Activated CD4-positive, alpha-beta T cell treated with anti-CD3 and anti-CD28 coated beads, Interleukin-2, amount 10 ng/mL, durations not matched to agents 7 days and 5 days (primary cell): ENCODE data around the gene TTLL10. TPM values are rescaled to one million over a fixed set of nuclear protein-coding genes. Genes with fewer than 3 reads are reported as not detected.

Experiments used
- CTCF ChIA-PET: fragments of 350-600 bp; sonication (Branson Sonifier 250); formaldehyde crosslinking; loops from one replicate; lab custom pipeline; 2021; ENCODE audit warnings: antibody characterized with exemption; lab: Charles Lee
- POLR2A ChIA-PET: fragments of 350-600 bp; sonication (Branson Sonifier 250); formaldehyde crosslinking; loops from one replicate; lab custom pipeline; 2021; ENCODE audit warnings: antibody characterized with exemption; lab: Charles Lee
- DNase-seq: peaks from one replicate; pipeline ENCODE4 v3.0.0-alpha.2; 2020
- H3K27ac Mint-ChIP-seq: one replicate; pipeline ENCODE4 v1.8.0; 2021; ENCODE audit warnings: mild to moderate bottlenecking, moderate library complexity, mixed read lengths
- H3K27me3 Mint-ChIP-seq: one replicate; pipeline ENCODE4 v1.8.0; 2021; ENCODE audit warnings: mixed read lengths
- H3K36me3 Mint-ChIP-seq: one replicate; pipeline ENCODE4 v1.8.0; 2021; ENCODE audit warnings: low read depth, mixed read lengths
- H3K4me1 Mint-ChIP-seq: one replicate; pipeline ENCODE4 v1.8.0; 2021; ENCODE audit warnings: mixed read lengths
- H3K4me3 Mint-ChIP-seq: one replicate; pipeline ENCODE4 v1.8.0; 2021; ENCODE audit warnings: mild to moderate bottlenecking, moderate library complexity, mixed read lengths
- H3K9me3 Mint-ChIP-seq: one replicate; pipeline ENCODE4 v1.8.0; 2021; ENCODE audit warnings: mixed read lengths
- total RNA-seq, 2 experiments: library from RNA; stranded (reverse); gene quantifications; one replicate each; pipeline ENCODE4 v1.2.3, GENCODE V29; 2021

TTLL10 gene
- total RNA-seq, 2 experiments from 2014 or later = 0.15 to 0.27 TPM

DNA sequence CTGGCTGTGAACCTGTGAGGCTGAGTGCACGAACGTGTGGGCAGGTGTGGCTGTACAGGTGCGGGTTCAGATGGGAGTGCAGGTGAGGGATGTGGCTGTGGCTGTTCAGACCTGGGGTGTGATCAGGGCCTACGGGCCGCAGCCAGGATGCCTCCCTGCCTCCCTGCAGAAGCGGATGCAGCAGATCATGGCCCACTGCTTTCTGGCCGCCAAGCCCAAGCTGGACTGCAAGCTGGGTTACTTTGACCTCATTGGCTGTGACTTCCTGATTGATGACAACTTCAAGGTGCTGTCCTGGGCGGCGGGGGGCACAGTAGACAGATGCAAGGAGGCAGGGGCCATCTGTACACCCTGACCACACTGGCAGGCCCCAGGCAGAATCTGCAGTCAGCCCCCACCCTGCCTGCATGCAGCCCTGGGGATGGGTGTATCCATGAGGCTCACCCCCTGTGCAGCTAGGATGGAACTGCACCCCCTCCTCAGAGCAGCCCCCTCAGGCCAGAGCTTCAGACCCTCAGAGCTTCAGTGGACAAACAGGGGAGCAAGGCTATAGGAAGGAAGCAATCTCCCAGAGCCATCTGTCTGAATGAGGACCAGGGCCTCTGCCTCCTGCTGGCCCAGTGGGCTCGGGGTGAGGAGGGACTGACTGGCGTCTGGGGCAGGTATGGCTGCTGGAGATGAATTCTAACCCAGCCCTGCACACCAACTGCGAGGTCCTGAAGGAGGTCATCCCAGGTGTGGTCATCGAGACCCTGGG lies 22.9 kb downstream of the TTLL10 start:
- H3K4me1 Mint-ChIP-seq = peaks cover 9% of the 10 kb centered on the region
- ChIA-PET POLR2A (no interaction called here), CTCF (interaction anchor here (1.2 to 1.3 kb wide), 2 partner anchors 9 to 93 kb away, joined by 4 to 6 read pairs; no protein-coding TSS in a partner anchor)
- H3K4me3 Mint-ChIP-seq = no peak overlapping the region
- peaks cover 10% of the 10 kb centered on the region for H3K9me3 Mint-ChIP-seq
- DNase-seq = no peak
- no peaks in the 10 kb centered on the region for H3K36me3 Mint-ChIP-seq
- H3K27ac Mint-ChIP-seq = no peak overlapping the region
- H3K27me3 Mint-ChIP-seq = peaks cover 5% of the 10 kb centered on the region

DNA sequence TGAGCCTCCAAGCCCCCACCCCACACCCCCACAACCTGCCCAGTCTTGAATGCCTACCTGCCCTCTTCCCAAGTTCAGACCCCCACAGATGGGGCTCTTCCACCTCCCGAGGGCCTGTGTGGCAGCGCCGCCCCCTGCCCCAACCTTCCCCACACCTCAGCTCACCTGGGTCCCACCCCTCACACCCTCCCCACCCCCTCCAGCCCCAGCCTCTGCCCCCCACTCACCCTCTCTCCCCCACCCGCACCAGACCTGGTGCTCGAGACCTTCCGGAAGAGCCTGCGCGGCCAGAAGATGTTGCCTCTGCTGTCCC lies 23.5 kb downstream of the TTLL10 start:
- H3K4me1 Mint-ChIP-seq = peaks cover 9% of the 10 kb centered on the region
- DNase-seq = no peak
- H3K36me3 Mint-ChIP-seq = no peaks in the 10 kb centered on the region
- H3K4me3 Mint-ChIP-seq = no peak overlapping the region
- no peak overlapping the region for H3K27ac Mint-ChIP-seq
- CTCF ChIA-PET = interaction anchor here (1.2 kb wide), 1 partner anchor 8 kb away, joined by 6 read pairs; no protein-coding TSS in a partner anchor
- H3K9me3 Mint-ChIP-seq = peaks cover 6% of the 10 kb centered on the region
- POLR2A ChIA-PET = no interaction called here
- H3K27me3 Mint-ChIP-seq = peaks cover under 1% of the 10 kb centered on the region

DNA sequence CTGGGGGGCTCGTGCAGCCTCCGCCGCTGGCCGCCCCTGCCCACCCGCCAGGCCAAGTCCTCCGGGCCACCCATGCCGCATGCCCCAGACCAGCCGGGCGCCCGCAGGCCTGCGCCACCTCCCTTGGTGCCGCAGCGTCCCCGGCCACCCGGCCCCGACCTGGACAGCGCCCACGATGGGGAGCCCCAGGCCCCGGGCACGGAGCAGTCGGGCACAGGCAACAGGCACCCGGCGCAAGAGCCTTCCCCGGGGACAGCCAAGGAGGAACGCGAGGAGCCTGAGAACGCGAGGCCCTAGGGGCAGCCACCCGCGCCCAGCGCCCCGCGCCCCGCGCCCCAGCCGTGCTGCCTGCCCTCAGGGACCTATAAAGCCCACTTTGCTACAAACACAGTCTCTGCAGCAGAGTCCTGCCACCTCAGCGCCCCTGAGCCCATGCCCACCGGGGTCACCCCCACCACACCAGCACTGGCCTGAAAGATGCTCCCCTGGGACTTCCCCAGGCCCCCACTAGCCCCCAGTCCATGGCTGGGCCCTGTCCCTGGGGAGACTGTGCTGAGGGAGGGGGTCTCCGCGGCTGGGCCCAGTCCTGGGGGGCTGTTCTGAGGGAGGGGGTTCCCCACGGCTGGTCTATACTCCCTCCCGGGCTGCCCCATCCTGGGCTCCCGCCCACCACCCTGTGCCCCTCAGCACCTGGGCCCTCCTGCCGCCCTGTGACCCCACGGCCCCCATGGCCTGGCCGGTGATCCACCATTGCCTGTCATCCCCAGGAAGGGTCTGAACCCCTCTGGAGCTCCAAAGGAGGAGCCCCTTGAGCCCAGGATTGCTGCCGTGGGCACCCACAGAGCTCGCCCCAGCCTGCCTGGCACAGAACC lies 24.1 kb downstream of the TTLL10 start:
- no peak for DNase-seq
- H3K27ac Mint-ChIP-seq = no peak overlapping the region
- H3K4me3 Mint-ChIP-seq = no peak overlapping the region
- H3K9me3 Mint-ChIP-seq = peaks cover 6% of the 10 kb centered on the region
- H3K27me3 Mint-ChIP-seq = no peaks in the 10 kb centered on the region
- CTCF ChIA-PET = no interaction called here
- peaks cover 9% of the 10 kb centered on the region for H3K4me1 Mint-ChIP-seq
- no peaks in the 10 kb centered on the region for H3K36me3 Mint-ChIP-seq
- POLR2A ChIA-PET = no interaction called here

DNA sequence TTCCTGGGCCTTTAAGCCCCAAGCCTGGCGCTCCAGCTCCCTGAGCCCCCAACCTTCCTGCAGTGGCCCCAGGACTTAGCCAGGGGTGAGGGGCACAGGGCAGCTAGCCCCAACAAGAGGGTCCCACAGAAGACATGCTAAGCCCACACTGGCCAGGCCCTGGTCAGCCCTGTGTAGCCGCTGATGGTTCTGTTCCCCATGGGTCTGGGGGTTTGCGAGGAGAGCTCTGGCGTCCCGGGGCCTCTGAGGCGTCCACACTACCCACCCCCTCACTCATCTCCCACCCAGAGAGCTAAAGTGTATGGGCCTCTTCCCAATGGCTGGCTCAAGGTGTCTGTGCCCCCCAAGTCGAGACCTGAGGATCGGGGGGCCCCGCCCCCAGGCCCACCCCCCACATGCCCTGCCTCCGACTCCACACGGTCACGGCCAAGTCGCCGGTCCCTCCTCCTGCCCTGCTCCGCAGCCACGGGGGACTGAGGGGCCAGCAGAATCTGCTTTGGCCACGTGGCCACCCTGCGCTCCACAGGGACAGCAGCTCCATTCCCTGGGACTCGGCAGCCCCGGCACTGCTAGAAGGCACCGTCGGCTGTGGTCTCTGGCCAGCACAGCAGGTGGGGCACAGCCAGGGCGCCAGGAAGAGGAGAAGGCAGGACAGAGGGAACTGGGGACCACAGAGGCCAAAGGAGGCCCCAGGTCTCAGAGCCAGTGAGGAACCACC lies 24.9 kb downstream of the TTLL10 start:
- CTCF ChIA-PET = interaction anchor here (1.7 kb wide), 1 partner anchor 12 kb away, joined by 4 read pairs; no protein-coding TSS in a partner anchor
- no peaks in the 10 kb centered on the region for H3K36me3 Mint-ChIP-seq
- no peak overlapping the region for H3K4me3 Mint-ChIP-seq
- POLR2A ChIA-PET = no interaction called here
- no peak for DNase-seq
- peaks cover 6% of the 10 kb centered on the region for H3K9me3 Mint-ChIP-seq
- no peaks in the 10 kb centered on the region for H3K27me3 Mint-ChIP-seq
- H3K27ac Mint-ChIP-seq = no peak overlapping the region
- H3K4me1 Mint-ChIP-seq = peaks cover 9% of the 10 kb centered on the region

DNA sequence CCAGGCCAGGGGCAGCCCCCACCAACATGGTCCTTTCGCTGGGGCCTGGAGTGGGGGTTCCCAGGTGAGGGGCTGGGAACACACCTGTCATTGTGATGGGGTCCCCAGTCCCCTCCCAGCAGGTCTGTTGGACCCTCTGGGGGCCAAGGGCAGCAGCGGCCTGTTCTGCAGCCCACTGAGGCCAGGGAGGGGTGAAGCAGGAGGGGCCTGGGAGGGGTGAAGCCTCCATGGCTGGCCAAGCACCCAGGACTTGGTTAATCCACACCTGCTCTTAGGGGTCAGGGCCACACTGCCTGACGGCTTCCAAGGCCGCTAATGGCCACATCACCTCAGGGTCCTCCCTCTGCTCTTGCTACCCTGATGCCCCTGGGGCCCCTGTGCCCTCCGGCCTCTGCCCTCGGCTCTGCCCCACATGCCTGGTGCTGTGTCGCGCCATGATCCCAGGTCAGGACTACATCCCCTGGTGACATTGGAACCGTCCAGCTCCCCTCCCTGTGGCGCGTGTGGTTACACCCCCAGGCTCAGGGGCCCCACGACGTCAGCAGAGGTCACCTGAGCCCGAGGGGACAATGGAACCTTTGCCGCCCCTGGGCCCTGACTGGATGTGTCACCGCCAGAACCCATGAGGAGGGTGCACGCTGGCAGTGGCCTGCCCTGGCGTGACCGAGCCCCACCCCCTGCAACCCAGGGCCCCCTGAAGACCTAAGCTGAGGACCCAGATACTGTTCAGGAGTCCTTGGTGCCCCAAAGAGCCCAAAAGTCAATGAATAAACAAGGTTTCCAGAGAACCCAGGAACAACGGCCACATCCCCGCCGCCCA lies 25.7 kb downstream of the TTLL10 start:
- H3K27ac Mint-ChIP-seq = peak overlapping the region; percentile 74
- CTCF ChIA-PET = interaction anchor here (1.5 to 1.7 kb wide), 2 partner anchors 9 to 13 kb away, joined by 4 read pairs; no protein-coding TSS in a partner anchor
- H3K4me3 Mint-ChIP-seq = peak overlapping the region; percentile 44
- H3K9me3 Mint-ChIP-seq = peaks cover 6% of the 10 kb centered on the region
- DNase-seq = no peak
- POLR2A ChIA-PET = no interaction called here
- no peaks in the 10 kb centered on the region for H3K27me3 Mint-ChIP-seq
- peaks cover 9% of the 10 kb centered on the region for H3K4me1 Mint-ChIP-seq
- H3K36me3 Mint-ChIP-seq = no peaks in the 10 kb centered on the region

DNA sequence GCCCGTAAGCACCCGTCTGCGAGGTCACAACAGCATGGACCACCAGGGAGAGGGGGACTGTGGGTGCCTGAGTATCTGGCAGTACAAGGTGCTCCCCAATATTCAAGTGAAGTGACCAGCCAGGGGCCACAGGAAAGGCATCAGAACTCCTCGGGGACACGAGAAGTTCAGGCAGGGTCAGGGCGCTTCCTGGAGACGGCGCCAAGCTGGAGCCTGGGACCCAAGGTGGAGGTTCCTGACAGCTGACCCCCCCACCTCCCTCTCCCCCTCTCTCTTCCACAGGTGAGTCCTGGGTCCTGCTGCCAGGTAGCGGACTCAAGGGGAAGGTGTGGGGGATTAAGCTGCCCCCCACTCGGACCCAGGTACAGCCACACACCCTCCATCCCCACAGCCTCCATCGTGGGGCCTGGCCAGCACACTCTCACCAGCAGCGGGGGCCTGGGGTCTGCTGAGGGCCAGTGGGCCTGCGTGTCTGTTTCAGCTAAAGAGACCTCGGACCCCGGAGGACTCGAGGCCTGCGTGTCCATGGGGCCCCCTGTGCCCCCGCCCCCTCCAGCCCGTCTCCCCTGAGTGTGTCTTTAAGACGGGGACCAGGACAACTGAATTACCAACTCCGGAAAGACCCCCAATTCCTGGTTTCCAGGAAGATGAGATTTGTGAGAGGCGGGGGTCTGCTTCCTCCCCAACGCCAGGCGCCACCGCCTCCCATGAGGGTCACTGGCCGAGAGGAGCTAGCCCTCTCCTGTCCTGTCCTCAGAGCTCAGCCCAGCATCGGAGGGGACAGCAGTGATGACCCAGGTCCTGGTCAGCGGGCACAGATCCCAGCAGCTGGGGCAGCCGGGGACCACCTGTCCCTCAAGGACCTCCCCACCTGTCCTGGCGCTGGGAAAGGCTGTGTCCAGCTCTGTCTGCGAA lies 26.5 kb downstream of the TTLL10 start:
- CTCF ChIA-PET = interaction anchor here (0.7 to 1.7 kb wide), 4 partner anchors 8 to 334 kb away, joined by 3 to 4 read pairs (median 4); no protein-coding TSS in a partner anchor
- Mint-ChIP-seq H3K27ac (peak overlapping the region; percentile 71), H3K4me3 (peak overlapping the region; percentile 52), H3K36me3 (no peaks in the 10 kb centered on the region), H3K9me3 (peaks cover under 1% of the 10 kb centered on the region), H3K4me1 (peaks cover 9% of the 10 kb centered on the region), H3K27me3 (no peaks in the 10 kb centered on the region)
- POLR2A ChIA-PET = no interaction called here
- no peak for DNase-seq

DNA sequence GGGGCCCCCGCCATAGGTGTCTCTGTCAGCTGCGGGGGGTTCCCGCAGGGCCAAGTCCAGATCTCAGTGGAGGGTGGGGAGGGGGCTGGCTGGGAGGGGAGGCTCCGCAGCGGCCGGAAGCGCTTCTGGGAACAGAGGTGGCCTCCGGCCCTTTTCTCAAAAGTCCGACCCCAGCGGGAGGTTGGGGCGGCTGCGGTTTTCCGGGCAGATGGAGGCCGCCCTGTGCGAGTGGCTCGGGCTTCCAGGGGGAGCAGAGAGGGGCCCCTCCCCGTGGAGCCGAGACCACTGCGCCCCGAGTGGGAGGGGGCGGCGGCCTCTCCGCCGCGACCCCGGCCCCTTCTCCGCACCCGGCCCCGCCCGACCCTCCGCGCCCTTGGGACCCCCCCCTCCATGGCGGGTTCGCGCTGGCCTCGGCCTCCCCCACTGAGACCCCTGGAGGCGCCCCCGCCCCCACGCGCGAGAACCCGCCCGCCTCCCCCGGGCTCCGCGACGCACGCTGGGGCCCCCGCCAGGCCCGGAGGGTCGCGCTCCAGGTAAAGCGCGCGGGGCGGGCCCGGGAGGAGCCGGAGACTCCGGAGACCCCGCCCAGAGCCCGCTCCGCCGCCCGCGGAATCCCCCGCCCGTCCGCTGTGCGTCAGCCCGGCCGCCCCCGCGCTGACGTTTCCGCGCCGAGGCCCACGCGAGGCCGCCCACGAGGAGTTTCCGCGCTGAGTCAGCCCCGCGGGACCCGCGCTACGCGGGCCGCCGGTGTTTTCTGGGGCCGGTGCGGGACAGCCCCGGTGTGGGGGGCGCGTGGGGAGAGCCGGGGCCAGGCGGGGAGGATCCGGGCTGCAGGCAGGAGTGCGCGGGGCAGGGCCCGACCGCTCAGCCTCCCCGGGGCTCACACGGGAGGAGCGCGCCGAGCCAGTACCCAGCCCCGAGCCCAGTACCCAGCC lies 27.5 kb downstream of the TTLL10 start:
- DNase-seq = peak; percentile 70
- no peaks in the 10 kb centered on the region for H3K27me3 Mint-ChIP-seq
- H3K4me3 Mint-ChIP-seq = peak overlapping the region; percentile 52
- H3K27ac Mint-ChIP-seq = peak overlapping the region; percentile 71
- POLR2A ChIA-PET = no interaction called here
- no peaks in the 10 kb centered on the region for H3K36me3 Mint-ChIP-seq
- no peaks in the 10 kb centered on the region for H3K9me3 Mint-ChIP-seq
- peaks cover 9% of the 10 kb centered on the region for H3K4me1 Mint-ChIP-seq
- CTCF ChIA-PET = interaction anchor here (0.7 to 1.1 kb wide), 2 partner anchors 79 to 333 kb away, joined by 3 read pairs; no protein-coding TSS in a partner anchor

DNA sequence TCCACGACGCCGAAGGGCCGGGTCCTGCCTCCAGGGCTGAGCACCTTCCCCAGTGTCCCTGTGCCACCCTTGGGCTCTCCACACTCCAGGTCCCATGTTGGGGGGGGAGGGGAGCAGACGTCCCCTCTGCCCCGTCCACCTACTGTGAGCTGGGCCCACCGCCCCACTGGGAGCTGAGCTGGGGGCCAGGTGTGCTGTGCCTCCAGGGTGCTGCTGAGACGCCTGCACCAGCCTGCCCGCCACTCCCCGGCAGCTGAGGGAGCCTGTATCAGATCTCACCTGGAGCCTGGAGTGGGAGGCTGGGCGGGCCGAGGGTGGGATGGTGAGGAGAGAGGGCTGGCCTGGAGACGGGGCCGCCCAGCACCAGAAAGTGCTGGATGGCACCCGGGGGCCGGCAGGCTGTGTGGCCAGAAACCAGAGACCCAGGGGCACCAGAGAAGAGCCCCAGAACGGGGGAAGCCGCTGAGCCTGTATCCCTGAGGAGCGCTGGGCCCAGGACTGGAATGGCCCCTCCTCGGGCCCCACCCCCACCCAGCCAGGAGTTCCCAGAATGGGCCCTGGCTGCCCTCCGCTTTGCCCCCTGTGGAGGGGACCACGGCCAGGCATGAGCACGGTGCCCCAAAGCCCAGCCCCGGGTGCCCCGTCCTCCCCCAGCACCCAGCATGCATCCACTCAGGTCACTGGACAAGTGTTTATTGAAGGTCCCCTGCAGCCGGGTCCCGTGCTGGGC lies 29.3 kb downstream of the TTLL10 start:
- H3K36me3 Mint-ChIP-seq = no peaks in the 10 kb centered on the region
- ChIA-PET CTCF (no interaction called here), POLR2A (no interaction called here)
- H3K27ac Mint-ChIP-seq = no peak overlapping the region
- peaks cover 17% of the 10 kb centered on the region for H3K4me1 Mint-ChIP-seq
- no peaks in the 10 kb centered on the region for H3K9me3 Mint-ChIP-seq
- no peak overlapping the region for H3K4me3 Mint-ChIP-seq
- no peaks in the 10 kb centered on the region for H3K27me3 Mint-ChIP-seq
- no peak for DNase-seq

DNA sequence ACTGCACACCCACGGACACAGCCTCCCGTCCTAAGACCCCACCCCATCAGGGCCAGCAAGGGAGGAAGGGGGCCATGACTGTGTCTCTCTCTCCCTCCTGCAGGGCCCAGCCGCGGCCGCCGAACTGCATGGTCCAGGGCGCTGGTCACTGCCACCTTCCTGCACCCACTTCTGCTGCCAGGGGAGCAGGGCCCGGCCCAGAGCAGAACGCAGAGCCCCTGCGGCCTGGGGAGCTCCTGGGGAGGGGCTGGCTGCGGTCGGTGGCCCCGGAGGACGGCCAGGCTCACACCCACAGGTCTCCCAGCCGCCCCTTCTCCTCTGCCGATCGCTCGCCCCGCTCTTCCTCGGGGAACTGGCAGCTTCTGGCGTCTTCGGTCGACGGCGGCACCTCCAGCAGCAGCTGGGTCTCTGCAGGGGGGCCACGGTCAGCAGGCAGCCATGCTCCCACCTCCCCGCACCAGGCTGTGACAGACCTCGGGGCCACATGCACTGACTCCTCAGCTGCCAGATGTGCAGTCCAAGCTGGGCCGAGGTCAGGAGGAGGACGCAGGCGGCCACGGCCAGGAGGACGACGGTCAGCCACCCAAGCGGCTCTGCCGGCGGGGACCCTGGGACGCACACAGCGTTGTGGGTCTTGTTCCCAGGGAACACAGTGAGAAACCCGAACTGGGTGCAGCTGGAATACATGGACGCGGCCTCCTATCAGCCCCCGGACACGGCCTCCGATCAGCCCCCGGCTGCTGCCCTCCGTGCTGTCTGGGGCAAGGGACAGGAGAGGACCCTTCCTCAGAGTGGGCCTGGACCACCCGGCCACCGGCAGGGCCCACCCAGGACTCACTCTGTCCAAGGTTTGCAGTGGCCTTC lies 30.1 kb downstream of the TTLL10 start:
- no peak overlapping the region for H3K27ac Mint-ChIP-seq
- peaks cover 22% of the 10 kb centered on the region for H3K4me1 Mint-ChIP-seq
- no peaks in the 10 kb centered on the region for H3K27me3 Mint-ChIP-seq

More for the DNA sequence above, 30.1 kb downstream of the TTLL10 start:
- ChIA-PET POLR2A (no interaction called here), CTCF (interaction anchor here (0.9 to 1.0 kb wide), 2 partner anchors 81 to 140 kb away, joined by 3 read pairs; no protein-coding TSS in a partner anchor)
- Mint-ChIP-seq H3K9me3 (no peaks in the 10 kb centered on the region), H3K4me3 (no peak overlapping the region), H3K36me3 (no peaks in the 10 kb centered on the region)
- DNase-seq = no peak
